SK-N-MC (cell line): Measurements from ENCODE around the gene OR2A1.
"Not testable (repeated sequence)": the region's sequence is repeated elsewhere in the genome, so short reads cannot be mapped to it uniquely, and the experiment has no call there.

Source experiments
- DNase-seq: peaks from one replicate; pipeline ENCODE4 v3.0.0-alpha.2; 2011; ENCODE audit warnings: low read depth, low spot score
- H3K27ac ChIP-seq: fragments of 200-600 bp; sonication (generic); 2 replicates; pipeline ENCODE4 v1.5.1; 2016; ENCODE audit warnings: mixed run types
- H3K36me3 ChIP-seq: fragments of 200-600 bp; sonication (generic); 2 replicates; pipeline ENCODE4 v1.6.1; 2017; ENCODE audit warnings: antibody characterized with exemption, low read length, mixed read lengths; ENCODE audit not compliant: insufficient read depth
- H3K4me3 ChIP-seq: fragments of 200-600 bp; sonication (generic); 2 replicates; pipeline ENCODE4 v1.5.1; 2016
- H3K9ac ChIP-seq: fragments of 200-600 bp; sonication (generic); 2 replicates; pipeline ENCODE4 v1.8.0; 2017; ENCODE audit warnings: mixed run types, mixed read lengths; ENCODE audit not compliant: insufficient read length
- H3K9me3 ChIP-seq: fragments of 200-600 bp; sonication (generic); 2 replicates; pipeline ENCODE4 v1.6.1; 2017; ENCODE audit warnings: low read depth, mild to moderate bottlenecking, antibody characterized with exemption, low read length, moderate library complexity, mixed read lengths

OR2A1 gene, protein sequence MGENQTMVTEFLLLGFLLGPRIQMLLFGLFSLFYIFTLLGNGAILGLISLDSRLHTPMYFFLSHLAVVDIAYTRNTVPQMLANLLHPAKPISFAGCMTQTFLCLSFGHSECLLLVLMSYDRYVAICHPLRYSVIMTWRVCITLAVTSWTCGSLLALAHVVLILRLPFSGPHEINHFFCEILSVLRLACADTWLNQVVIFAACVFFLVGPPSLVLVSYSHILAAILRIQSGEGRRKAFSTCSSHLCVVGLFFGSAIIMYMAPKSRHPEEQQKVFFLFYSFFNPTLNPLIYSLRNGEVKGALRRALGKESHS

DNA sequence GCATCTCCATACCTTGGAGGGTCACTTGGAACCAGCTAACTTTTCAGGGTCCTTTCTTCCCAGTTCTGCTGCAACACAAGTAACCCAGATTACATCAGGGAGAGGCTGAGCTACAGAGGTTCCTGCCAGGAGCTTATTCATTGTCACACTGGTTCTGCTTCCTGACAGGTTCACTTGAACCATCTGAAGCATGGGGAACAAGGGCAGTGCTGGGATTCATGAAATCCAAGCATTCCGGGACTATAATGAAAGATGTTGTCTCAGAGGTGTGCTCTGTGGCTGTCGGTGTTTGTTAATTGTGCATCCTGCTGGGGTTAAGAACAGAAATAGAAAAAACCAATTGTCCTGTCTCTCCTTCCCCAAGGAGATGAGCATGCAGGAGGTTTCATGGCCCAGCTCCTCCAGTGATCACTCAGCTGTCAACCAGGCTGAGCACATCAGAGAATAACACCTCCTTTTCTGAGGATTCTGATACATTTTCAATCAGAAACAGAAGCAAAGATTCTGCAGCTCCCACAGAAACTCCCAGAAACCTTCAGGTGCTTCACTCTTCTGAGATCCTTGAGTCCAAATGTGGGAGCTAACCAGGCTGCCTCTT is at the start of gene OR2A1:
Gene OR2A1, plus strand, starts transcription at position 548 of the 598 bp plus-strand sequence. CDS start 5,706 bp downstream, outside the sequence.
- not testable (repeated sequence) for H3K27ac ChIP-seq, H3K9ac ChIP-seq, H3K4me3 ChIP-seq, H3K9me3 ChIP-seq, DNase-seq, H3K36me3 ChIP-seq

DNA sequence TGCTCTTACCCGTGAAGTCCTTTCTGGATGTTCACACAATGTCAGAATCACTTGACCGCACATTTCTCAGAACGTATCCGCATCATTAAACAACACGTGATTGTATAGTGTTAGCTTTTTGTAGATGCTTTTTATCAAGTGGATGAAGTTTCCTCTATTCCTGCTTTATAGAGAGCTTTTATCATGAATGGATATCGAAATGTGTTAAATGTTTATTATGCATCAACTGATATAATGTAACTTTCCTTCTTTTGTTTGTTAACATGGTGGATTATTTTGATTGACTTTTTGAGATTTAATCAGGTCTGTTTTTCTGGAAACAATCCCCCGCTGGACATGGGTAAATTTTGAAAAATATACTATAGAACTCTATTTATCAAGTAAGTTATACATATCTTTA is 47.5 kb upstream of the OR2A1 start, which contains the start of gene OR2A7:
Gene OR2A7, minus strand, starts transcription at position 101 of the 400 bp plus-strand sequence. CDS start 5,164 bp downstream, outside the sequence.
- not testable (repeated sequence) for H3K36me3 ChIP-seq, H3K9ac ChIP-seq, H3K4me3 ChIP-seq, H3K27ac ChIP-seq, H3K9me3 ChIP-seq, DNase-seq

DNA sequence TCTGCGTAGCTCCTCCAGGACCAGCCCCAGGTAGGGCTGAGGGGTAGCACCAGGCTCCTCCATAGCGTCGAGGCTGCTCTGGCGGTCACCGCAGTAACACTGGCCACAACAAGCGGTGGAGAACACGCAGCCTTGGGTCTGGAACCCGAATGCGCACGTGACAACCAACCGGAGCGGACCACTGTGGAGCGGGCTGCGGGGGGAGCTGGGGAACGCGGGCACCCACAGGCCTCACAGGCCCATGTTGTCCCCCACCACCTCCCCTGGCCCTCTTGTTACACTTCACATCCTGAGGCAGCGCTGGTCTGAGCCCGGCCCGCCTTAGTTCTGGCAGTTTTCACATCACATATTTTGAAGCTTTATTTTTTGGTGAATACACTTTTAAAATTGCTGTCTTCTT is 43.0 kb upstream of the OR2A1 start, which contains the start of gene CTAGE8:
Gene CTAGE8, minus strand, starts transcription at position 101 of the 400 bp plus-strand sequence. Its CDS starts 38 bp downstream, at position 63.
- not testable (repeated sequence) for H3K9me3 ChIP-seq, H3K27ac ChIP-seq, DNase-seq, H3K9ac ChIP-seq, H3K4me3 ChIP-seq, H3K36me3 ChIP-seq

DNA sequence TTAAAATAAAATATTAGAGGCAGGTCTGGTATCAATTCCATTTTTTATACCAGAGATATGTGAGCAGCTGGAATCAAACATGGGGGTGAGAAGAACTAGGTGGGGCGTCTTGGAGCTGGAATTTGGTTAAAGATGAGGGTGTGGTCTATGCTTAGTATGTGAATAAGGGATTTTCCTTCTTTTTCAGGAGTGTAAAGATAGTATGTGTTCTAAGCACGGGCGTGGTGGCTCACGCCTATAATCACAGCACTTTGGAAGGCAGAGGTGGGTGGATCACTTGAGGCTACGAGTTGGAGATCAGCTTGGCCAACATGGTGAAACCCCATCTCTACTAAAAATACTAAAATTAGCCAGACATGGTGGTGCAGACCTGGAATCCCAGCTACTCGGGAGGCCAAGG is 36.9 kb upstream of the OR2A1 start:
- not testable (repeated sequence) for H3K4me3 ChIP-seq, H3K27ac ChIP-seq, H3K9ac ChIP-seq, H3K9me3 ChIP-seq, H3K36me3 ChIP-seq, DNase-seq

DNA sequence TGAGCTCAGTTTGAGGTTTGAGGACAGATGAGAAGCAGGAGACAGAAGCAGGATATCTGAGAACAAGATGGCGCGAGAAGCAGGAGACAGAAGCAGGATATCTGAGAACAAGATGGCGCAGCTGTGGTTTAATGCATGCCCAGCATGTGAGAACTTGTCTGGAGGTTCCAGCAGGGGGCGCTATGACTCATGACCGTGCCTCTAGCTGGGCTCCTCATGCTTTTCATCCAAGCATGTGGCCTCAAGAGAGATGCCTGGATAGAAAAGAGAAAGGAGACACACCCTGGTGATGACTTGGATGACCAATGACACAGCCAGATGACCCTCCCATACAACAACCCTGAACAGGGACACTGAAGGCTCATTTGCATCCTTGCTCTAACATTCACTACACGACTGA is 32.2 kb upstream of the OR2A1 start:
- not testable (repeated sequence) for DNase-seq, H3K27ac ChIP-seq, H3K36me3 ChIP-seq, H3K9me3 ChIP-seq, H3K4me3 ChIP-seq, H3K9ac ChIP-seq

DNA sequence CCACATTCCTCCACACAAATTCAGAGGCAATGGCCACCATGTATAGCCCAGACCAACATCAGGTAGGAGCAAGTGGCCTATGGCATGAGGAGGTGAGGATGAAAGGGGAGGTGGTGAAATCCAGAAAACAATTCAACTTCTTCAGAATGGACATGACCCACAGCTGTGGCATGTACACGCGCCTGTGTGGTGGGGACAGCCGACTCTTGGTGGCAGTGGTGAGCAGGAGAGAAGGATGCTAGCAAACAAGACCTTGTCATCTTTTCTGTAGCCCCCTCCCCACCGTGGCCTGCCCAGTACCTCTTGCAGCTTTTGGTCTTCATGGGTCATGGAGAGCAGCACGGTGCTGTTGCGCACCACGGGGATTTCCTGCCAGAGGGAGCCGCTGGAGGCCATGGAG is 30.2 kb upstream of the OR2A1 start:
- not testable (repeated sequence) for DNase-seq, H3K27ac ChIP-seq, H3K4me3 ChIP-seq, H3K36me3 ChIP-seq, H3K9me3 ChIP-seq, H3K9ac ChIP-seq

DNA sequence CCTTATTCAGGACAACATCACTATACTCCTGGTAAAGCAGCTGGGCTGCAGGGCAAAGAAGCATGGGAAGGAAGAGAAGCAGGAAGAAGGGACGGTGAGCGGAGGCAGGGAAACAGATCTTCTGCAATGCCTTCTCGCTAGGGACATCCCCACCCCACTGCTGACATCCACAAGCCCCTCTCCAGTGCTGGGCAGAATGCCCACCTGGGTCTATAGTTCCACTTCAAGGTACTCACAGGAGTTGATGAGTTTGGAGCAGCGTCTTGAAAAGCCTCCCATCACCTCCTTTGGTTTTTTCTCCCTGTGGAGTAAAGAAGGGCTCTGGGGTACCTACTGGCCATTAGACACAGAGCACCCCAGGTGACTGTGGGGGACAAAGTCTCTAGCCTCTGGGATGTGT is 29.7 kb upstream of the OR2A1 start:
- H3K4me3 ChIP-seq, H3K27ac ChIP-seq, H3K9me3 ChIP-seq, H3K9ac ChIP-seq, DNase-seq, H3K36me3 ChIP-seq: not testable (repeated sequence)

DNA sequence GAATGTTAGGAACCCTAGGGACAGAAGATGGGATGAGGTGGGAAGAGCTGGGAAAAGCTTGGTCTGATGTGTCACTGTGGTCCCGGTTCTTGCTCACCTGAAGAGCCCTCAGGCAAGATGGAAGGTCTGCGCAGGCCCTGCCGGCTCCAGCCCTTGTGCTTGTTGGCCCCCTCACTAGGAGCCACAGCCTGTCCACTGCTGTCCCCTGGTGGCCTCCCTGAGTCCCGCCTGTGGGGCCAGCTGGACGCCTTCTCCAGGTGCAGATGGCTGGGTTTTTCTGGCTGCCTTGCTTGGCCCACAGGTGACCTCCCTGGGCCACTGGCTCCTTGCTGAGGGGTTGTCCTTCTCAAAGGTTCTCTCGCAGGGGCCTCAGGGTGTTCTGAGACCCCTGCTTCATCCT is 28.5 kb upstream of the OR2A1 start:
- H3K27ac ChIP-seq, H3K9me3 ChIP-seq, H3K36me3 ChIP-seq, H3K4me3 ChIP-seq, H3K9ac ChIP-seq, DNase-seq: not testable (repeated sequence)

DNA sequence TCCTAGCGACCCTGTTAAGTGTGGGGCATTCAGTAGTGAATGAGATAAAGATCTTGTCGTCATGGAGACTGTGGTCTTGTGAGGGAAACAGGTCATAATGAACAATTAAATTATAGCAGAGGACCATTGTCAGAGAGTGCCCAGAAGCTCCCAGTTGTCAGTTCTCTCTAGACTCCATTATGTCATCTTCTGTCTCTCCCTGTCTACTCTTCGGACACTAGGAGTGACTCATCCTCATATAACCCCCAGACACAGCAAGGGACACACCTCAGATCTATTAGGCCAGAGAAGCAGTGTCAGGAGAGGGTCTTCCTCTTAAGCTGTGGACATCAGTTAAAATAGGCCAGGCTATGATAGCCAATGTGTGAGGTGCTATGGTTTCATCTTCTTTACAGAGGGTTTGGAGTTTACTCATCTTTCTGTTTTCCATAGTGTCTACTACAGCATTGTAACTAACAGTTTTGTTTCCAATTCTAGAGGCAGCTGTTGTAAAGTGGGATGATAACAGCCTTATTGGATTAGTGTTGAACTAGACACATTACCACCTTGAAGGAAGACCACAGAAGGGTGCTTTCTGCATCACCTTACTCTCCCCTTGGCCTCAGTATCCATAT is 24.9 kb upstream of the OR2A1 start:
- not testable (repeated sequence) for H3K36me3 ChIP-seq, DNase-seq, H3K9ac ChIP-seq, H3K4me3 ChIP-seq, H3K27ac ChIP-seq, H3K9me3 ChIP-seq

DNA sequence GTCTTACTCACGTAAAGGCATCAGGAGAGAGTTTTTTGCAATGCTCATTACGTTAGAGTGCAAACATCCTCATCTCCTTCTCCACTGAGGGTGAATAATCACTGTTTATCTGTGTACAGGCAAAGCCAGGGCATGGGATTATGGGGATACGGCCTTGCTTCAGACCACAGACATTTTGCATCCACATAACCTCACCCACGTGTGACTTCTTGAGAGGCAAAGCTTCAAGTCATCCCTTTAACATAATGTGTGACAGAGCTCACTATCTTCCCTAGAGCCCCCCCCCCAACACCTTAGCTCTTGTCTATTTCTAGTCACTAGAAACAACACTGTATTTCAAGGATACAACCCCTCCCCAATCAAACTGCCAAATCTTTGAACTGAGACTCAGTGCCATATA is 20.6 kb upstream of the OR2A1 start:
- not testable (repeated sequence) for H3K36me3 ChIP-seq, H3K4me3 ChIP-seq, DNase-seq, H3K9ac ChIP-seq, H3K9me3 ChIP-seq, H3K27ac ChIP-seq

DNA sequence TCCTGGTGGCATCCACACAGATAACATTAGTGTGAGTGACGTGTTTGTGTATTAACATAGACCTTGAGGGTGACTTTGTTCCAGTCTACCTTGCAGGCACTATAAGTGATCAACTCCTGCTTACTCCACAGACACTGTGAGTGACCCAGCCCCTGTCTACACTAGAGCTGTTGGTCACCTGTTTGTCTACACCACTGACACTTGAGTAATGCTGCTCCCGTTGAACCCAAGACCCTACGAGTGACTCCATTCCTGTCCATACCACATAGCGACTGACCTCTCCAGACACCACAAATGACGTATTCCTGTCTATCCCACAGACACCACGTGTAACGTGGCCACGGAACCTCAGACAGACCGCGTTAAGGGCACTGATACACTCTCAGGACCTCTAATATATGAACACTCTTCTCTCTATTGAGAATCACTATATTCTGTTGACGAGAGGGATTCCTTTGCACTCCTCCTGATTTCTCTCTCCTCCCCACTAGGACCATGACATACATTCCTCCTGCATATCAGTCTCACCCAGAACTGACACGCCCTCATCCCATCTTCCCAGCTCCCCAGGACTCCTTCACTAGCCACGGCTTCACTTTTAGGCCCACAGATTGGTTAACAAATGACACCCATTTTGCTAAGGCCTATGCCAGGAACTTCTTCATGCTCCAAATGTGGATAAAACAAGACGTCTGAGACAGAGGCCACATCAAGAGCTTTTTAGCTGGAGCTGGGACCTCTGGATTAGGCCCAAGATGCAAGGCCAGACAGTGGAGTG is 19.6 kb upstream of the OR2A1 start:
- H3K4me3 ChIP-seq, H3K36me3 ChIP-seq, DNase-seq, H3K9me3 ChIP-seq, H3K9ac ChIP-seq, H3K27ac ChIP-seq: not testable (repeated sequence)

DNA sequence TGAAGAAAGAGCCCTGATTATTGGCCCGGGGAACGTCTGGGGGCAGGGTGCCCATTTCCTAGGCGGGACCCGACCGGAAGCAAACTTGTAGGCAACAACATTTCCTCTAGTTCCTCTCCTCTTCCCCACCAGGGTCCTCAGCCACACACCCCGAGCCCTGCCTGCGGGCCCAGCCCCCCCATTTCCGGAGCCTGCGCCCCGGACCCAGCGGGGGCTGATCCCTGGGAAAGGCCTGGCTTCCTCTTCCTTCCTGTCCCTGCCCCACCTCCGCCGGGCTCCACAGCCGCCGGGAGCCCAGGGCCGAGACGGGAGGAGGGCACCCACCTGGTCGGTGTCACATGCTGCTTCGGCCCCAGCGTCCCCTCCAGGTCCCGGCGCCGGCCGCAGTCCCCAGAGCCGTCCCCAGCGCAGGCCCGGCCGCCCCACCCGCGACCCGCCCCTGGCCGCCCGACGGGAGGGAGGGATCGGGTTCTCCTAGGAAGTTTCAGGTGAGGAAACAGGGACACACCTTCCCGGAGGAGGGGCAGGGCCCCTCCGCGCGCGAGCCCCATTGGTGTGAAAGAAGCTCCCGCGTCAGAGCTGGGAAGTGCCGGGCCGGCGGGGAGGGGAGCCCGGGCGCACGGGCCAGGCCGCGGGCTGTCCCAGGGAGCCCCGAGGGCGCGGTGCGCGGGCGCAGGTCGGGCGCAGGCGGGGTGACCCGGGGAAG is 18.3 kb upstream of the OR2A1 start:
- not testable (repeated sequence) for H3K27ac ChIP-seq, H3K9ac ChIP-seq, H3K4me3 ChIP-seq, H3K9me3 ChIP-seq, DNase-seq, H3K36me3 ChIP-seq

DNA sequence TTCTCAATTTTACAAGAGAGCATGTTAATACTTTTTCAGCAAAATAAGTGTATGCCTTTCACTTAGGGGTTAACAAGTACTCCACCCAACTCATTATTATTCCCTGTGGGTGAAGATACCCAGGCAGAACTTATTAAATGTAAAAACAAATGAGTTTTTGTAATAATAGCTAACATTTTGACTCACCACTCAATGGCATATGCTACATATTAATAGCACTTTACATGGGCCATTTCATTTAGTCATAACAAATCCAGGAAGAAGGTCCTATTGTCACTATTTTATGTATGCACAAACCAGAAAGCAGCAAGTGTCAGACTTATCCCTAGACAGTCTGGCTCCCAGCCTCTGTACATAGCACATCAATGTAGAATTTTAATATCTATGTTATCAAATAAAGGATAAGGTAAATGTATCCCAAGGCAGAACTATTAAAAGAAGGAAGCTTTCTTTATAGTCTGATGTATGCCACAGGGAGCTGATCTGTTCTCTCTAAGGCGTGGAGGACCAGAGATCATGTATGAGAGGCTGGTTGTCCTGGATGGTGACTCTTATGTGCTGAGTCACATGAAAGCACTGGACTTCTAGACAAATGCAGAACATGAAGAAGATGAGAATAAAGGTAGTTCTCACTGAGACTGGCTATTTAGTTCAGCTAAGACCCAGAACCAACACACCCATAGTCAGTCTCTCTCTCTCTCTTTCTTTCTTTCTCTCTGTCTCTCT is 9.5 kb upstream of the OR2A1 start:
- H3K36me3 ChIP-seq, H3K9me3 ChIP-seq, H3K27ac ChIP-seq, DNase-seq, H3K4me3 ChIP-seq, H3K9ac ChIP-seq: not testable (repeated sequence)
